GM12878 (cell line): ENCODE results near the gene AATF. TPM values are rescaled to one million over a fixed set of nuclear protein-coding genes. Genes with fewer than 3 reads are reported as not detected.

Experiments
- ATAC-seq: fragments of 200-7000 bp; cut with Tn5 transposase; 3 replicates; pipeline ENCODE4 v1.9.1; 2020; ENCODE audit warnings: mild to moderate bottlenecking, moderate library complexity
- BruUV-seq: library from RNA; stranded (reverse); fragments of 400-500 nt; replicated peaks from 2 replicates; lab custom pipeline; 2021; lab: Mats Ljungman, UMichigan
- CTCF ChIA-PET: fragments of 300-600 bp; sonication (Branson Sonifier 250); formaldehyde crosslinking; extraction: SDS; loops from one replicate; lab custom pipeline; 2021; ENCODE audit warnings: inconsistent platforms; lab: Yijun Ruan, JAX
- POLR2A ChIA-PET: fragments of 350-600 bp; formaldehyde crosslinking; extraction: SDS; loops from one replicate; lab custom pipeline; 2021; ENCODE audit warnings: inconsistent platforms; lab: Charles Lee
- RAD21 ChIA-PET: fragments of 300-600 bp; sonication (Branson Sonifier 250); formaldehyde crosslinking; loops from one replicate; lab custom pipeline; 2023; ENCODE audit warnings: antibody characterized with exemption; ENCODE audit not compliant: unreplicated experiment; lab: Charles Lee
- SMC1A ChIA-PET: fragments of 300-600 bp; sonication (Branson Sonifier 250); formaldehyde crosslinking; loops from one replicate; lab custom pipeline; 2023; ENCODE audit not compliant: unreplicated experiment, uncharacterized antibody; lab: Charles Lee
- DNase-seq: peaks from one replicate; pipeline ENCODE4 v3.0.0-alpha.2; 2011; ENCODE audit warnings: low read depth, low spot score
- FAIRE-seq: peaks from 3 replicates; lab custom pipeline; 2011; peaks lifted over from hg19 to GRCh38; lab: Jason Lieb, UNC
- H2AFZ ChIP-seq: 2 replicates; pipeline ENCODE4 v1.6.0; 2011; ENCODE audit warnings: low read depth, low read length, control low read depth; ENCODE audit not compliant: control insufficient read depth
- H3K27ac ChIP-seq: 2 replicates; pipeline ENCODE4 v1.5.1; 2011; ENCODE audit warnings: control low read depth; ENCODE audit not compliant: control insufficient read depth, insufficient read depth
- H3K27me3 ChIP-seq, 2 experiments: replicated peaks in 1 of 2; 2 replicates each; pipeline versions ENCODE4 v1.6.0 to v1.6.1; 2011; ENCODE audit warnings: low read length in 1 of 2; ENCODE audit not compliant: control insufficient read depth in 2 of 2, insufficient read depth in 2 of 2
- H3K36me3 ChIP-seq, 2 experiments: 2 replicates each; pipeline ENCODE4 v1.5.1; 2011; ENCODE audit warnings: low read length in 1 of 2; ENCODE audit not compliant: control insufficient read depth in 2 of 2, insufficient read depth in 2 of 2
- H3K4me1 ChIP-seq: 2 replicates; pipeline ENCODE4 v1.6.1; 2011; ENCODE audit warnings: mild to moderate bottlenecking, low read length, moderate library complexity, mixed read lengths; ENCODE audit not compliant: control insufficient read depth, insufficient read depth
- H3K4me2 ChIP-seq: 2 replicates; pipeline ENCODE4 v1.6.0; 2011; ENCODE audit warnings: control low read depth; ENCODE audit not compliant: control insufficient read depth, insufficient read depth
- H3K4me3 ChIP-seq: fragments of 200-600 bp; sonication (generic); 2 replicates; pipeline ENCODE4 v1.5.1; 2016
- H3K79me2 ChIP-seq: 2 replicates; pipeline ENCODE4 v1.6.0; 2011; ENCODE audit warnings: low read length; ENCODE audit not compliant: control insufficient read depth, insufficient read depth
- H3K9ac ChIP-seq: 2 replicates; pipeline ENCODE4 v1.8.0; 2011; ENCODE audit warnings: low read length, control low read depth, mixed read lengths; ENCODE audit not compliant: control insufficient read depth, insufficient read depth
- H3K9me3 ChIP-seq: replicated peaks from 3 replicates; pipeline ENCODE4 v1.5.1; 2011; ENCODE audit warnings: mild to moderate bottlenecking, low read length; ENCODE audit not compliant: control insufficient read depth, insufficient read depth
- H4K20me1 ChIP-seq: 2 replicates; pipeline ENCODE4 v1.6.0; 2011; ENCODE audit not compliant: control insufficient read depth, insufficient read depth
- CREB1 ChIP-seq: IDR thresholded peaks from 2 replicates; pipeline ENCODE4 v1.6.1; 2012; ENCODE audit warnings: low read depth, mild to moderate bottlenecking, inconsistent platforms
- MEF2A ChIP-seq: IDR thresholded peaks from 2 replicates; pipeline ENCODE4 v1.6.1; 2011; ENCODE audit warnings: low read depth, mild to moderate bottlenecking, low read length, moderate library complexity; ENCODE audit not compliant: insufficient read depth
- MTA2 ChIP-seq: fragments of 450-650 bp; IDR thresholded peaks from 2 replicates; pipeline ENCODE4 v1.6.1; 2016; ENCODE audit warnings: low read depth, mild to moderate bottlenecking, moderate library complexity
- NFXL1 ChIP-seq: fragments of 450-650 bp; IDR thresholded peaks from 2 replicates; pipeline ENCODE4 v1.6.1; 2017; ENCODE audit warnings: antibody characterized with exemption, mild to moderate bottlenecking, borderline replicate concordance
- POLR2AphosphoS2 ChIP-seq: IDR thresholded peaks from 2 replicates; pipeline ENCODE4 v1.6.1; 2011; ENCODE audit warnings: low read depth, mild to moderate bottlenecking, low read length, improper control_type of control experiment, moderate library complexity
- SIN3A ChIP-seq: IDR thresholded peaks from 2 replicates; pipeline ENCODE4 v1.6.1; 2012; ENCODE audit warnings: low read depth, low read length, improper control_type of control experiment
- SMAD1 ChIP-seq: fragments of 450-650 bp; IDR thresholded peaks from 2 replicates; pipeline ENCODE4 v1.6.1; 2018; ENCODE audit warnings: mild to moderate bottlenecking, low read depth; ENCODE audit not compliant: partially characterized antibody
- SREBF2 ChIP-seq: IDR thresholded peaks from 2 replicates; pipeline ENCODE4 v1.6.1; 2012; ENCODE audit warnings: mild to moderate bottlenecking, low read length
- TARDBP ChIP-seq: IDR thresholded peaks from 2 replicates; pipeline ENCODE4 v1.6.1; 2016; ENCODE audit warnings: borderline replicate concordance
- TBL1XR1 ChIP-seq: IDR thresholded peaks from 2 replicates; pipeline ENCODE4 v1.6.1; 2012; ENCODE audit warnings: low read depth, low read length, improper control_type of control experiment
- ZNF274 ChIP-seq: IDR thresholded peaks from one replicate; pipeline ENCODE4 v1.8.0; 2011; ENCODE audit not compliant: insufficient read length, insufficient read depth
- ZNF384 ChIP-seq: IDR thresholded peaks from 2 replicates; pipeline ENCODE4 v1.6.1; 2012; ENCODE audit warnings: low read depth, mild to moderate bottlenecking, low read length, improper control_type of control experiment, borderline replicate concordance
- ZSCAN29 ChIP-seq: fragments of 450-650 bp; IDR thresholded peaks from 2 replicates; pipeline ENCODE4 v1.6.1; 2017; ENCODE audit warnings: mild to moderate bottlenecking, moderate library complexity
- WGBS: methylation state at CpG from one replicate; pipeline ENCODE4 v1.1.6; 2016; ENCODE audit warnings: low lambda C conversion rate; ENCODE audit not compliant: insufficient replicate concordance, insufficient coverage; ENCODE audit errors: missing lambda C conversion rate; 5-methylcytosine and 5-hydroxymethylcytosine counted together
- in situ Hi-C: fragments of 300-500 bp; cut with MboI; formaldehyde crosslinking; loops from 9 replicates; pipeline ENCODE4 v1.14.3; 2018; ENCODE audit warnings: mixed read lengths
- intact Hi-C: fragments of 100-400 bp; cut with micrococcal nuclease; formaldehyde crosslinking; loops from one replicate; pipeline ENCODE4 v1.14.2; 2022; ENCODE audit not compliant: unreplicated experiment
- polyA plus RNA-seq, 11 experiments: library from polyadenylated mRNA; depleted of rRNA in 4 of 11; unstranded in 6 of 11; stranded (reverse) in 5 of 11; fragments of >200 nt; fragmentation: Nextera tagmentation in 4 of 11; fragmentation: Illumina TruSeq in 1 of 11; extraction: Ambion mirVana in 4 of 11; extraction: Trizol in 1 of 11; gene quantifications; 1 replicate in 1 of 11; 2 replicates in 10 of 11; pipeline versions ENCODE4 v1.2.1 to v1.2.3, GENCODE V29; 2011 to 2016; ENCODE audit warnings: inconsistent platforms in 2 of 11, missing spikeins in 2 of 11, low read depth in 1 of 11
- total RNA-seq, 4 experiments: library from RNA; depleted of rRNA in 3 of 4; stranded (reverse); fragments of >200 nt in 3 of 4; fragmentation: Illumina TruSeq in 1 of 4; extraction: Trizol in 1 of 4; gene quantifications; 2 replicates each; pipeline versions ENCODE4 v1.2.1 to v1.2.3, GENCODE V29; 2013 to 2021
- TF ChIP-seq, protein P1 (sequence below): fragments of 450-650 bp; IDR thresholded peaks from 2 replicates; pipeline ENCODE4 v1.6.1; 2018; ENCODE audit warnings: mild to moderate bottlenecking, low read depth, moderate library complexity; ENCODE audit not compliant: partially characterized antibody
- TF ChIP-seq, protein P2 (sequence below): fragments of 450-650 bp; IDR thresholded peaks from 2 replicates; pipeline ENCODE4 v1.6.1; 2017; ENCODE audit warnings: mild to moderate bottlenecking
- TF ChIP-seq, protein P3 (sequence below): IDR thresholded peaks from 2 replicates; pipeline ENCODE4 v1.6.1; 2012; ENCODE audit warnings: mild to moderate bottlenecking, low read depth, low read length
- TF ChIP-seq, protein P4 (sequence below): IDR thresholded peaks from 2 replicates; pipeline ENCODE4 v1.6.1; 2012; ENCODE audit warnings: low read depth, low read length, improper control_type of control experiment

Gene AATF
- total and polyA plus RNA-seq, 10 of the 15 experiments (the other 5 are each of a cell fraction or from before 2014, with no cell fraction given): 36.8 to 110 (median 77.9) TPM

DNA sequence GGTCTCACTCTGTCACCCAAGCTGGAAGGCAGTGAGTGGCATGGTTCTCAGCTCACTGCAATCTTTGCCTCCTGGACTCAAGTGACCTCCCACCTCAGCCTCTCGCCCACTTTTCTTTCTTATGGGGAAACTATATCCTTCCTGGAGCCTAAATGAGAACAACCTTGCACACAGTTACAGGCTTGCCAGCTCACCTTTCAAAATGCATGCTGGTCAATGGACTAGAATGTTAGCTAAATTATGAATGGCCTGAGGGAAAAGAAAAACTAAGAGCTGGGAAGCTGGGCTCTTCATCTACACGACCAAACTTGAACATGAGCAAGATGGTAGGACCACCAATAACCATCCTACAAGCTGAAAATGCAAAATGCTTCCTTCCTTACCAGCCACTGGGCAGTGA lies 22.1 kb upstream of the AATF start:
- in situ Hi-C loops: no loop called here
- no peak for DNase-seq
- no peaks in the 10 kb centered on the region for H3K9me3 ChIP-seq
- TF ChIP-seq, protein P1, sequence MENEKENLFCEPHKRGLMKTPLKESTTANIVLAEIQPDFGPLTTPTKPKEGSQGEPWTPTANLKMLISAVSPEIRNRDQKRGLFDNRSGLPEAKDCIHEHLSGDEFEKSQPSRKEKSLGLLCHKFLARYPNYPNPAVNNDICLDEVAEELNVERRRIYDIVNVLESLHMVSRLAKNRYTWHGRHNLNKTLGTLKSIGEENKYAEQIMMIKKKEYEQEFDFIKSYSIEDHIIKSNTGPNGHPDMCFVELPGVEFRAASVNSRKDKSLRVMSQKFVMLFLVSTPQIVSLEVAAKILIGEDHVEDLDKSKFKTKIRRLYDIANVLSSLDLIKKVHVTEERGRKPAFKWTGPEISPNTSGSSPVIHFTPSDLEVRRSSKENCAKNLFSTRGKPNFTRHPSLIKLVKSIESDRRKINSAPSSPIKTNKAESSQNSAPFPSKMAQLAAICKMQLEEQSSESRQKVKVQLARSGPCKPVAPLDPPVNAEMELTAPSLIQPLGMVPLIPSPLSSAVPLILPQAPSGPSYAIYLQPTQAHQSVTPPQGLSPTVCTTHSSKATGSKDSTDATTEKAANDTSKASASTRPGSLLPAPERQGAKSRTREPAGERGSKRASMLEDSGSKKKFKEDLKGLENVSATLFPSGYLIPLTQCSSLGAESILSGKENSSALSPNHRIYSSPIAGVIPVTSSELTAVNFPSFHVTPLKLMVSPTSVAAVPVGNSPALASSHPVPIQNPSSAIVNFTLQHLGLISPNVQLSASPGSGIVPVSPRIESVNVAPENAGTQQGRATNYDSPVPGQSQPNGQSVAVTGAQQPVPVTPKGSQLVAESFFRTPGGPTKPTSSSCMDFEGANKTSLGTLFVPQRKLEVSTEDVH: no peak
- TF ChIP-seq SREBF2 (no peak), ZNF274 (no peak), POLR2AphosphoS2 (no peak), MEF2A (no peak), CREB1 (no peak), SIN3A (no peak), MTA2 (no peak), SMAD1 (no peak), TARDBP (no peak), NFXL1 (no peak), ZNF384 (no peak), ZSCAN29 (no peak), TBL1XR1 (no peak)
- TF ChIP-seq, protein P2, sequence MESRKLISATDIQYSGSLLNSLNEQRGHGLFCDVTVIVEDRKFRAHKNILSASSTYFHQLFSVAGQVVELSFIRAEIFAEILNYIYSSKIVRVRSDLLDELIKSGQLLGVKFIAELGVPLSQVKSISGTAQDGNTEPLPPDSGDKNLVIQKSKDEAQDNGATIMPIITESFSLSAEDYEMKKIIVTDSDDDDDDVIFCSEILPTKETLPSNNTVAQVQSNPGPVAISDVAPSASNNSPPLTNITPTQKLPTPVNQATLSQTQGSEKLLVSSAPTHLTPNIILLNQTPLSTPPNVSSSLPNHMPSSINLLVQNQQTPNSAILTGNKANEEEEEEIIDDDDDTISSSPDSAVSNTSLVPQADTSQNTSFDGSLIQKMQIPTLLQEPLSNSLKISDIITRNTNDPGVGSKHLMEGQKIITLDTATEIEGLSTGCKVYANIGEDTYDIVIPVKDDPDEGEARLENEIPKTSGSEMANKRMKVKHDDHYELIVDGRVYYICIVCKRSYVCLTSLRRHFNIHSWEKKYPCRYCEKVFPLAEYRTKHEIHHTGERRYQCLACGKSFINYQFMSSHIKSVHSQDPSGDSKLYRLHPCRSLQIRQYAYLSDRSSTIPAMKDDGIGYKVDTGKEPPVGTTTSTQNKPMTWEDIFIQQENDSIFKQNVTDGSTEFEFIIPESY: no peak
- TF ChIP-seq, protein P3, sequence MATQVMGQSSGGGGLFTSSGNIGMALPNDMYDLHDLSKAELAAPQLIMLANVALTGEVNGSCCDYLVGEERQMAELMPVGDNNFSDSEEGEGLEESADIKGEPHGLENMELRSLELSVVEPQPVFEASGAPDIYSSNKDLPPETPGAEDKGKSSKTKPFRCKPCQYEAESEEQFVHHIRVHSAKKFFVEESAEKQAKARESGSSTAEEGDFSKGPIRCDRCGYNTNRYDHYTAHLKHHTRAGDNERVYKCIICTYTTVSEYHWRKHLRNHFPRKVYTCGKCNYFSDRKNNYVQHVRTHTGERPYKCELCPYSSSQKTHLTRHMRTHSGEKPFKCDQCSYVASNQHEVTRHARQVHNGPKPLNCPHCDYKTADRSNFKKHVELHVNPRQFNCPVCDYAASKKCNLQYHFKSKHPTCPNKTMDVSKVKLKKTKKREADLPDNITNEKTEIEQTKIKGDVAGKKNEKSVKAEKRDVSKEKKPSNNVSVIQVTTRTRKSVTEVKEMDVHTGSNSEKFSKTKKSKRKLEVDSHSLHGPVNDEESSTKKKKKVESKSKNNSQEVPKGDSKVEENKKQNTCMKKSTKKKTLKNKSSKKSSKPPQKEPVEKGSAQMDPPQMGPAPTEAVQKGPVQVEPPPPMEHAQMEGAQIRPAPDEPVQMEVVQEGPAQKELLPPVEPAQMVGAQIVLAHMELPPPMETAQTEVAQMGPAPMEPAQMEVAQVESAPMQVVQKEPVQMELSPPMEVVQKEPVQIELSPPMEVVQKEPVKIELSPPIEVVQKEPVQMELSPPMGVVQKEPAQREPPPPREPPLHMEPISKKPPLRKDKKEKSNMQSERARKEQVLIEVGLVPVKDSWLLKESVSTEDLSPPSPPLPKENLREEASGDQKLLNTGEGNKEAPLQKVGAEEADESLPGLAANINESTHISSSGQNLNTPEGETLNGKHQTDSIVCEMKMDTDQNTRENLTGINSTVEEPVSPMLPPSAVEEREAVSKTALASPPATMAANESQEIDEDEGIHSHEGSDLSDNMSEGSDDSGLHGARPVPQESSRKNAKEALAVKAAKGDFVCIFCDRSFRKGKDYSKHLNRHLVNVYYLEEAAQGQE: no peak
- TF ChIP-seq, protein P4, sequence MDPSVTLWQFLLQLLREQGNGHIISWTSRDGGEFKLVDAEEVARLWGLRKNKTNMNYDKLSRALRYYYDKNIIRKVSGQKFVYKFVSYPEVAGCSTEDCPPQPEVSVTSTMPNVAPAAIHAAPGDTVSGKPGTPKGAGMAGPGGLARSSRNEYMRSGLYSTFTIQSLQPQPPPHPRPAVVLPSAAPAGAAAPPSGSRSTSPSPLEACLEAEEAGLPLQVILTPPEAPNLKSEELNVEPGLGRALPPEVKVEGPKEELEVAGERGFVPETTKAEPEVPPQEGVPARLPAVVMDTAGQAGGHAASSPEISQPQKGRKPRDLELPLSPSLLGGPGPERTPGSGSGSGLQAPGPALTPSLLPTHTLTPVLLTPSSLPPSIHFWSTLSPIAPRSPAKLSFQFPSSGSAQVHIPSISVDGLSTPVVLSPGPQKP: no peak

More for the DNA sequence above, 22.1 kb upstream of the AATF start:
- POLR2A ChIA-PET: interaction anchor here (0.6 kb wide), 2 partner anchors 45 to 212 kb away, joined by 6 to 7 read pairs; no protein-coding TSS in a partner anchor
- SMC1A ChIA-PET: no interaction called here
- no peak overlapping the region for H3K4me2 ChIP-seq
- no peaks in the 10 kb centered on the region for H4K20me1 ChIP-seq
- 41% methylated on average over 2 of the region's 2 CpGs for WGBS
- intact Hi-C loops: no loop called here
- no TSS peak for BruUV-seq
- H3K27me3 ChIP-seq: peaks cover 11 to 14% of the 10 kb centered on the region in 2 experiments
- no peak overlapping the region for H3K4me3 ChIP-seq
- peaks cover 8% of the 10 kb centered on the region for H3K4me1 ChIP-seq
- CTCF ChIA-PET: no interaction called here
- H3K9ac ChIP-seq: no peak overlapping the region
- no peaks in the 10 kb centered on the region for H3K36me3 ChIP-seq
- H3K79me2 ChIP-seq: no peaks in the 10 kb centered on the region
- FAIRE-seq: no peak
- RAD21 ChIA-PET: interaction anchor here (0.5 kb wide), 2 partner anchors 10 to 147 kb away, joined by 3 read pairs; no protein-coding TSS in a partner anchor
- no peak overlapping the region for H2AFZ ChIP-seq
- H3K27ac ChIP-seq: no peak overlapping the region
- no peak for ATAC-seq
